ENCODE measurements around the gene VASH1. TPM values are rescaled to one million over a fixed set of nuclear protein-coding genes. Genes with fewer than 3 reads are reported as not detected.

Gene VASH1
- total RNA-seq, 1 donor from 2014 or later = 19.3 TPM

- intact Hi-C loops (cut with DNase I) = loop anchor here (10.0 kb wide), 1 partner anchor 65 kb away; no protein-coding TSS in a partner anchor
- DNase-seq (ENCODE audit: low spot score) = no peak
- ATAC-seq = no peak
These were observed 18.7 kb downstream of the VASH1 start for GRCh38 chr14:76780058-76780345.

- DNase-seq (ENCODE audit: low spot score) (no peak), ATAC-seq (no peak)
- intact Hi-C loops (cut with DNase I) = loop anchor here (10.0 kb wide), 1 partner anchor 66 kb away; no protein-coding TSS in a partner anchor
These were observed 19.1 kb downstream of the VASH1 start for GRCh38 chr14:76780360-76780759.

DNA sequence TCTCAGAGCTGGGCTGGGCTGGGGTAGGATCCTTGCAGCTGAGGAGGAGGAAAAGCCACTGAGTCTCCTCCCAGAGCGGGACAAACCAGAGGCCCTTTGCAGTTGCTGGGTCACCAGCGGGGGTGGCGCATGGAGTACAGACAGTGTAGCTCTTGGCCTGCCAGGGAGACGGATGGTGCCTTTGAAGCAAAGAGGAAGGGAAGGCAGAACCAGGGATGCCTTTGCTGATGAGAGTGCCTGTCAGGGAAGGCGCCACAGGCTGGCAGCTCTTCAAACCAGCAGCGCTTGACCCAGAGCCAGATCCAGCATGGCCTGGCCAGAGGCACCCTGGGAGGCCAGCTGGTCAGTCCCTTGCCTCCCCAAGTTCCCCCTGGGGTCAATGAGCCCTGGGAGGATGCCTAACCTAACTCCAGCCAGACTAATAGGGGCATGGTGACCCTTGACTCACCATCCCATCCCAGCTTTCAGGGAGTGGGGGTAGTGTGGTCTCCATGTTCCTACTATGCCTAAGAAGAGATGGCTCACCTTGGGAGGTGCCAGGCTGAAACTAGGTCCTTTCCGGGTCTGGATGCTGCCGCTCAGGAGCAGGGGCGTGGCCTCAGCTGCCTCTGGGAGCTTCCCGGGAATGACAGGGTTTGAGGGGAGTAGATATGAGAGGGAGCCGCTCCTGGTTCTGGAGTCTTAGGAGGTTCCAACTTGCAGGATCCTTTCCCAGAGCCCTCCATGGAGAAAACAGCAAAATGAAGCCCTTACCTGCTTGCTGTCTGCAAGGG lies 19.8 kb downstream of the VASH1 start:
- DNase-seq (ENCODE audit: low spot score) (peak; percentile 62), ATAC-seq (peak; percentile 9)
- intact Hi-C loops (cut with DNase I) = loop anchor here (10.0 kb wide), 1 partner anchor 66 kb away; no protein-coding TSS in a partner anchor

DNA sequence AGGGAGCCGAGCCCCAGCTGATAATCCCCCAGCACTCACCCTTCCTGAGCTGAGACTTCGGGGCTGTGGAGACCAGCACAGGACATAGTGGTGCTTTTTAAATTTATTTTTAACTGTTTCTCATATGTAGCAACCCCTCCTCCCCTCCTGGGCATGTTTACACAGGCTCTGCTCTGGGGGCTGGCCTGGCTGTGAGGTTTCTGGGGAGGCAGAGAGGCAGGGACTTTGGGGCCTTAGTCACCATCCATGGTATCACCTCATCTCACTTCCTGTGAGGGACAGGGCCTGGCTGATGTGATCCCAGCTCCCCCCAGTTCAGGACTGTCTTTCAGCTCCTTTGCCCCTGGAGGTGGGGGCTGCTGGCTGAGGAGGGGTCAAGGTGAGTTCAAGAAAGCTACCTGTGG lies 20.4 kb downstream of the VASH1 start:
- ATAC-seq (no peak), DNase-seq (ENCODE audit: low spot score) (no peak)
- intact Hi-C loops (cut with DNase I) = loop anchor here (10.0 kb wide), 1 partner anchor 67 kb away; no protein-coding TSS in a partner anchor

- ATAC-seq (peak; percentile 44), DNase-seq (ENCODE audit: low spot score) (no peak)
- intact Hi-C loops (cut with DNase I) = loop anchor here (10.0 kb wide), 1 partner anchor 67 kb away; no protein-coding TSS in a partner anchor
These were observed 21.0 kb downstream of the VASH1 start for GRCh38 chr14:76782115-76782884.

GRCh38 chr14:76782885-76783566 lies 21.8 kb downstream of the VASH1 start:
- intact Hi-C loops (cut with DNase I) = loop anchor here (10.0 kb wide), 1 partner anchor 68 kb away; no protein-coding TSS in a partner anchor
- DNase-seq (ENCODE audit: low spot score) (peak; percentile 59), ATAC-seq (peak; percentile 37)

DNA sequence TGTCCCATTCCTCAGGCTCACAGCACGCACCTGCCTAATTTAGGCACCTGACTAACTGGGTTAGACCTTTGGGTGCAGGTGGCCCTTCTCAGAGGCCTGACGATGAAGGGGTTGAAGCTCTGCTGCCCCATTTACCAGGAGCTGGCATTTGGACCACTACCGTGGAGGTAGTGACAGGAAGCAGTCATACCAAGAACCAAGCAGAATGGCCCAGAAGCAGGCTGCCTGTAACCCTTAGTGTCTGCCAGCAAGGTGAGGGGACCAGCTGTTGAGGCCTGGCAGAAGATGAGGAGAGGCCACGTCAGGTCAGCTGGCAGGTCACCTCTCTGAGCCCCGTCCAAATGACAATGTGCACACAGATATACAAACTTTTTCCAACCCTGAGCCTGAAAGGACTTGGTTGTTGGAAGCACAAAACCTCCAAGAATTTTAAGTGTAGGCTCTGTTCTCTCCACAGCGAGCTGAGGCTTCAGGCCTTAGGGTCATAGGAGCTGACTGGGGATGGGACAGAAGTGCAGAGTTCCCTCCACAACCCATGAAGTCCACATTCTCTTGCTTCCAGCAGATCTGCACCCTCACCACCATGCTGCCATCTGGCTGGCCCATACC lies 23.1 kb downstream of the VASH1 start:
- intact Hi-C loops (cut with DNase I) = loop anchor here (10.0 kb wide), 1 partner anchor 70 kb away; no protein-coding TSS in a partner anchor
- ATAC-seq (no peak), DNase-seq (ENCODE audit: low spot score) (peak; percentile 32)

- intact Hi-C loops (cut with DNase I) = loop anchor here (10.0 kb wide), 1 partner anchor 70 kb away; no protein-coding TSS in a partner anchor
- DNase-seq (ENCODE audit: low spot score) (peak; percentile 87), ATAC-seq (peak; percentile 91)
These were observed 23.6 kb downstream of the VASH1 start for GRCh38 chr14:76784881-76785280.

- intact Hi-C loops (cut with DNase I) = loop anchor here (10.0 kb wide), 1 partner anchor 72 kb away; no protein-coding TSS in a partner anchor
- DNase-seq (ENCODE audit: low spot score) = no peak
- ATAC-seq = no peak
These were observed 25.3 kb downstream of the VASH1 start for GRCh38 chr14:76786601-76787000.

DNA sequence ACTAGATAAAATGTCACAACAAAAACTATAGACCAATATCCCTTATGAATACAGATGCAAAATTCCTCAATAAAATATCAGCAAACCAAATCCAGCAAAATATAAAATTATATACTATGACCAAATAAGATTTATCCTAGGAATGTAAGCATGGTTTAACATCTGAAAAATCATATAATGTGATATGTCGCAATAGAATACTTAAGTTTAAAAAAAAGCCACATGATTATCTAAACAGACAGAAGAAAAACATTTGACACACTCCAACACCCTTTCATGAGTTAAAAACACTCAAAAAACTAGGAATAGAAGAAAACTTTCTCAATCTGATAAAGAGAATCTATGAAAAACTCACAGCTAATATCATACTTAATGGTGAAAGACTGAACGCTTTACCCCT lies 31.2 kb downstream of the VASH1 start:
- intact Hi-C loops (cut with DNase I) = no loop called here
- ATAC-seq = no peak
- DNase-seq (ENCODE audit: low spot score) = no peak

GRCh38 chr14:76793324-76793723 lies 32.1 kb downstream of the VASH1 start:
- ATAC-seq = no peak
- DNase-seq (ENCODE audit: low spot score) = no peak
- intact Hi-C loops (cut with DNase I) = no loop called here

DNA sequence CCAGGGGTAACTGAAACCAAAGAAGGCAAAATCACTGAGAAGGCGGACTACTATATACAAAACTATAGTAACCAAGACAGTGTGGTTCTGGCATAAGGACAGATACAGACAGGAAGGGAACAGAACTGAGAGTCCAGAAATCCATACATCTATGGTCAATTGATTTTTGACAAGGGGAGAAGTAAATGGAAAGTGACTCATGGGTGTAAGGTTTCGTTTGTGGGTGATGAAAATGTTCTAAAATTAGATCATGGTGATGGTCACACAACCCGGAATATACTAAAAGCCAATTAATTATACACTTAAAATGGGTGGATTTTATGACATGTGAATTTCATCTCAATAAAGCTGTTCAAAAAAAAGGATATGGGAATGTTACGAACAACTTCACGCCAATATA lies 32.7 kb downstream of the VASH1 start:
- intact Hi-C loops (cut with DNase I) = no loop called here
- no peak for DNase-seq (ENCODE audit: low spot score)
- no peak for ATAC-seq

DNA sequence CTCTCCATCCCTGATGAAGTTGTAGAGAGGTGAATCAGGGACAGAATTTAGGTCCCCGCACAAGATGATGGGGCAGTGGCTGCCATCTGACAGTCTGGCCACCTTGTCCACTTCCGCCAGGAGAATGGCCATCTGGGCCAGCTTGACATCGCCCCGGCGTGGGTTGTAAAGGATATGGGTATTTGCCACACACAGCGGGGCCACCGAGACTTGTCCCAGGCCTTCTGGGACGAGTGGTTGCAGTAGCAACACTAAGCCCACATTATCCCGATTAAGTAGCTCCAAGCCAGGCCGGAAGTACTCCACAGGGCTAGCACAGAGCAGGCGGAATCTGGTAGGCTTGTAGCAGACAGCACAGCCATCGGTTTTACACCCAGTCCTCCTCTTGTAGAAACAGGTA lies 45.2 kb downstream of the VASH1 start:
- ATAC-seq (no peak), DNase-seq (ENCODE audit: low spot score) (no peak)
- intact Hi-C loops (cut with DNase I) = no loop called here

DNA sequence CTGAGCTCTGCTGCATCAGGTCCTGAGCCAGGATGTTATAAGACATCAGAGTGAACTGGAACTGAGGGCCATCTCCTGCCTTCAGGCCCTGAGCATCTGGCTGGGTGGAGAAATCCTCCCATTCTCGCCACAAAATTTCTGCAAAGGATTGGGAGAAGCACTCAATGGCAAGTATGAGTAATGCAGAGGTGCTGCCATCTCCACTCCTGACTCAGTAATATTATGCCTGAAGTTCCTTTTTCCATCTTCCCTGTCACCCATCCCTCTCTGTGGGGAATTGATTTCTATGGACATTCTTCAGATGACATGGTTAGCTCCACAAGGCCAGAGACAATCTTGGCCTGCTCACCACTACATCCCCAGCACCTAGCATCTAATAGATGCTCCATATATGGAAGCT lies 46.7 kb downstream of the VASH1 start:
- ATAC-seq (no peak), DNase-seq (ENCODE audit: low spot score) (no peak)
- intact Hi-C loops (cut with DNase I) = no loop called here

GRCh38 chr14:76808990-76809389 lies 47.7 kb downstream of the VASH1 start:
- intact Hi-C loops (cut with DNase I) = no loop called here
- DNase-seq (ENCODE audit: low spot score) (no peak), ATAC-seq (no peak)

GRCh38 chr14:76810525-76810924 lies 49.3 kb downstream of the VASH1 start:
- ATAC-seq (no peak), DNase-seq (ENCODE audit: low spot score) (no peak)
- intact Hi-C loops (cut with DNase I) = no loop called here

DNA sequence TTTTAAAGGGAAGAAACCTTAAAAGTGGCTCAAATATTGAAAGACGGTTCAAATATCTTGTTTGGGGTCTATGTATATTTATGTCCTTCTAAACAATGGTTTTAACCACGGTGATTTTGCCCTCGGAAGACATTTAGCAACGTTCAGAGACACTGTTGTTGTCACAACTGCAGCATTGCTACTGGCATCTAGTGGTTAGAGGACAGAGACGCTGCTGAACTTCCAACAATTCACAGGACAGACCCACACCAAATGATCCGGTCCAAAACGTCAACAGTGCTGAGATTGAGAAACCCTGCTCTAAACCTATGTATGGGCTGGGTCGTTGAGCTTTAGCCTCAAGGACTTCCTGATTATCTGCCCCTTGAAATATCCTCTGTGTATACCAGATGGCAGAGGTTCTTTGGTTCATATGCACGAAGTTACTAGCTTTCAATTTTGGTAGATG lies 49.7 kb downstream of the VASH1 start:
- intact Hi-C loops (cut with DNase I) = no loop called here
- ATAC-seq (peak; percentile 36), DNase-seq (ENCODE audit: low spot score) (no peak)

- DNase-seq (ENCODE audit: low spot score) = no peak
- intact Hi-C loops (cut with DNase I) = no loop called here
These were observed 50.3 kb downstream of the VASH1 start for GRCh38 chr14:76811561-76811960.

DNA sequence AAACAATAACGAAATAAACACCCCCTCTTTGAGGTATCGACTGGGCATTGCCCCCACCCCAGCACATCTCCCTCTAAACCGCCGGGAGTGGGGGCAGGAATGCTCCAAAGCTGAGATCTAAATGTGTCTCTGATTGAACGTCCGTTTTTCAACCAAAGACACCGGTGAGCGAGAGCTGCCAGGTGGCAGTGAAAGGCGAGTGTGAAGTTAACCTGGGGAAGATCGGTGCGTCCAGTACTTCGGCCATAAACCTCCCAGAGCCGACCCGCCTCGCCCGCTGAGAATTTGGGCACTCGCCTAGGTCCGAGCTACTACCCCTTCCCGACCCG lies 50.8 kb downstream of the VASH1 start:
- ATAC-seq (no peak), DNase-seq (ENCODE audit: low spot score) (no peak)
- intact Hi-C loops (cut with DNase I) = no loop called here

More at GRCh38 chr14:76811561-76811960, 50.3 kb downstream of the VASH1 start:
- no peak for ATAC-seq

Data from sciatic nerve (tissue), 2 donors.